COR-L47 (cell line): ENCODE data around the gene TMEM271.
"Not testable (repeated sequence)": the region's sequence is repeated elsewhere in the genome, so short reads cannot be mapped to it uniquely, and the experiment has no call there.

ENCODE experiments used
- DNase-seq: peaks from one replicate; lab custom pipeline; 2025; lab: John Stamatoyannopoulos, UW

Gene TMEM271

DNA sequence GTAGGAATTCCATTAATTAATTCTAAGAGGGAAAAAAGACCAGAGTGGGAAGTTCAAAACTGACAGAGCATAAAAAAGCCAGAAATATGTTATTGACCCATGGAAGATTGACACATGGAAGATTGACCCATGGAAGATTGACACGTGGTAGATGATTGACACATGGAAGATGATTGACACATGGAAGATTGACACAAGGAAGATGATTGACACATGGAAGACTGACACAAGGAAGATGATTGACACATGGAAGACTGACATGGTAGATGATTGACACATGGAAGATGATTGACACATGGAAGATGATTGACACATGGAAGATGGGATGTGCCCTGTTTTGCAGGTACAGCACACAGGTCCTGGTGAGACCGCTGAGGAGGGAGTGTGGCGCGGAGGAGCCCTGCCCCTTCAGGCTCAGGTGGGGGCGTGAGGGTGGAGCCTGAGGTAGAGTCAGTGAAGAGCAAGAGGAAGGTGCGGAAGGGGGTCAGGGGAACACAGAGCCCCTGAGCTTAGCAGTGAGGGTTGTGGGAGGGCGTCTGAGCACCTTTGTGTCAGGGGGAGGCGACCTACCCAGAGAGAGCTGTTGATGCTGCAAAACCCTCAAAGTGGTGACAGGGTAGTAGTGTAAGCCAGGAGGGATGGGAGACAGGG, 33.4 kb upstream of the TMEM271 start:
- DNase-seq, result no peak

DNA sequence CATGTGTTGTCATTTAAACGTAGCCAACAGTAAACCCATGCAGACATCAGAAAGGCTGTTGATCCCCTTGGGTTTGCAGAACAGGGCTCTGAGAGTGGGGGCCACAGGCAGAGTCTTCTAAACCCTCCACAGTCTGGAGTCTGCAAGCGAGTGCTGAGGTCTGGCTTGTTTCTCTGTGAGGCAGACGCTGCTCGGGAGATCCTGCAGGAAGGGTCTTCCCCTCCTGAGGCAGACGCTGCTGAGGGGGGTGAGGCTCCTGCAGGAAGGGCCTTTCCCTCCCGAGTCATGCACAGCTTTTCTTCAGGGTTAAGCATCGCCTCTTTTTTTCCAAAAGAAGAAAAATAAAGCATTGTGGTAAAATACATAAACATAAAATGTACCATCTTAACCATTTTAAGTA, 32.1 kb upstream of the TMEM271 start:
- no peak for DNase-seq

DNA sequence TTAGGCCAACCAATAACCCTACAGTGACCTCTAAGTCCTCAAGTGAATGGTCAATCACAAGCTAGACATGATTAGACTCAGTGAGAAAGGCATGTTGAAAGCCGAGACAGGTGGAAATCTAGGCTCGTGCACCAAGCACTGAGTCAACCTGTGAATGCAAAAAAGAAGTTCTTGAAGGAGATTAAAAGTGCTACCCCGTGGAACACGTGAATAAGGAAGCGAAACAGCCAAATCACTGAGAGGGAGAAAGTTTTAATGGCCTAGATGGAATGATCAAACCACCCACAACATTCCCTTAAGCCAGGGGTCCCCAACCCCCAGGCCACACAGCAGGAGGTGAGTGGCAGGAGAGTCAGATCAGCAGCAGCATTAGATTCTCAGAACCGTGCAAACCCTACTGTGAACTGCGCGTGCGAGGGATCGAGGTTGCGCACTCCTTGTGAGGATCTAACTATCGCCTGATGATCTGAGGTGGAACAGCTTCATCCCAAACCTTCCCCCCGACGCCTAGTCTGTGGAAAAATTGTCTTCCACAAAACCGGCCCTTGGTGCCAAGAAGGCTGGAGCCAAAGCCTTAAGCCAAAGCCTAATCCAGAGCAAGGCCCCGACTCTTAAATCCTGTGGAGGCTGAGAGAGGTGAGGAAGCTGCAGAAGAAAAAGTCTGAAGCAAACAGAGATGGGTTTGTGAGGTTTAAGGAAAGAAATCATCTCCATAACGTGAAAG, 29.8 kb upstream of the TMEM271 start:
- no peak for DNase-seq

DNA sequence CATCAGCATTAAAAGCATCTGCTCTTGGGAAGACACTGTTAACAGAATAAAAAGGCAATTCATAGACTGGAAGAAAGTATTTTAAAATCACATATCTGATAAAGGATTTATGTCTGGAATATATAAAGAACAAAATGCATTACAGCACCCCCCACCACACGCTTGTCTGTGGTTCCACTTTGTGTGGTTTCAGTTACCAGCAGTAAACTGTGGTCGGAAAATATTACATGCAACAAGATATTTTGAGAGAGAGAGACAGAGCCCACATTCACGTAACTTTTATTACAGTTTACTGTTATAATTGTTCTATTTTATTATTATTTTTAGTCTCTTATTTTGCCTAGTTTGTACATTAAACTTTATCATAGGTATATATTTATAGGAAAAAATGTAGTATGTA, 28.0 kb upstream of the TMEM271 start:
- no peak for DNase-seq

DNA sequence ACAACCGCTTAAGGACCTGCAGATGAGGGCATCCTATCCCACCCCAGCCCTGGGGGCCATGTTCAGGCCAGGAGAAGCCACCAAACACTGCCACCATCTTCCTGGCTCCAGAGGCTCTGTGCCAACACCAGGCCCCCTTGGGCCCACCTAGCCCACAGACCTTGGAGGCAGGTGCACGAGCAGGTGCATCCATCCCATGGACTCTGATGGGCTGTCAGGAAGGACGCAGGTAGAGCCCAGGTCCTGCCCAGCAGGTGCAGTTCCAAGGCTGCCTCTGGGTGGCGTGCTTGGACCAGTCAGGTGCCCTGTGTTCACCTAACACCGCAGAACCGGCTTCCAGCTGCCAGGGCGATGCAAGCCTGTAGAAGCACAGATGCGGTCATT, 26.5 kb upstream of the TMEM271 start:
- DNase-seq, result peak; percentile 56

DNA sequence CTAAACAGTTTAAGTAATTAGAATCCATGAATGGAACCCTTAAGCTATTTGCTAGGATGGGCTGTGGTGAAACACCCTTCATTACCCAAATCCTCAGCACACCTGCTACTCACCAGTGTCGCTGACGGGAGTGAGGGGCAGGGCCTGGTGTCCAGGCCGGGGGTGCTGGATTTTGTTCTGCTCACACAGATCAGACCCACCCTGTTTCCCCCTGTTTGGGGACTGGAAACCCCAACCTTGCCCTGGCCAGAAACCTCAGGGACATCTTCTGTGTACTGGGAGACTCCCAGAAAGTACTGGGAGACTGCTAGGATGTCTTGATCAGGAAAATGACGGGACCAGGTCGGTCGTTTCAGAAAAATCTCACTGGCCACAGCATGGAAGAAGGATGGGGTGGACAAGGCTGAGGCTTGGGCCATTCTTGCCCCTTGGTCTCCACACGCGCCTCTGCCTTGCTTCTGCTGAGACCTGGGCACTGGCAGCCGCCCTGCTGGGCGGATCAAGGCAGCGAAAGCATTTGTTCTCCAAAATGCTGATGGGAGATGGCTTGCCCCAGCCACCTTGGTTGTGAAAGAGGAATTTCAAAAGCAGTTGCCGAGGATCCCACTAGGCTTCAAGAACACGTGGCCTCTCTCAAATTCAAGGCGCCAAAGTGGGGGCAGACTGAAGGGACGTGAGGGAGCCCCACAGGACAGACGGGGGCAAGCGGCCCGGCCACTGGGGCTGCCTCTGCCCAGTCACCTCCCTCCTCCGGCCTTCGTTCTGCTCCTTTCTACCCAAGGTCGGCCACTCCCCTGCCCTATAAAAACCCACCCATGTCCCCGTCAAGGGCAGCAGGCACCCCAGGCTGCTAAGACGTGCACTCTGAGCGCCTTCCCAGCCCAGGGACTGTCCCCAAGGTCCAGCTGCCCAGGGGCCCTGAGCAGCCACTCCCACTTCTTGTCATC, 25.8 kb upstream of the TMEM271 start:
- DNase-seq, result no peak

DNA sequence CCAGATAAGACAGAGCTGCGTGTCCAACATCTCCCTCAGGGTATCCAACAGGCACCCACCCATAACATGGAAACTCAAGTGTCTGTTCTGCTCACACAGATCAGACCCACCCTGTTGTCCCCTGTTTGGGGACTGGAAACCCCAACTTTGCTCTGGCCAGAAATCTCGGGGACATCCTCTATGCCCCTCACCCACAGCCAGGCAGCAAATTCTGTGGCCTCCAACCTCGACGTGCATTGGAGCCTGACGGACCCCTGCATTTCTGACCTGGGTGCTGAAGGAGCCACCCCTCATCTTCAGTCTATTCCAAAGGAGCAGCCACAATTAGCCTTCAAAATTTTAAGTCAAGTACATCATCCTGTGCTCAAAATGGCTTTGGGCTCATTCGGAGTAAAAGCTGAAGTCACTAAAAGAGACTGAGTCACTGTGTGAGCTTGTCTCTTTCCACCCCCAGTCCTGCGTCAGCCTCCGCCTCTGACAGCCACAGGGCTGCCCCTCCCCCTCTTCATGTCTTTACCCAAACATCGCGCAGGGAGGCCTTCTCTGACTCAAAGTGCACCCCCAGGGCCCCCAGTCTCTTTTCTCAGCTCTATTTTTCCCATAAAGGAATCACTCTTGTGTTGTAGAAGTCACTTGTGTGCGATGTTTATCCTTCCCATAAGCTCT, 24.9 kb upstream of the TMEM271 start:
- DNase-seq, result no peak

DNA sequence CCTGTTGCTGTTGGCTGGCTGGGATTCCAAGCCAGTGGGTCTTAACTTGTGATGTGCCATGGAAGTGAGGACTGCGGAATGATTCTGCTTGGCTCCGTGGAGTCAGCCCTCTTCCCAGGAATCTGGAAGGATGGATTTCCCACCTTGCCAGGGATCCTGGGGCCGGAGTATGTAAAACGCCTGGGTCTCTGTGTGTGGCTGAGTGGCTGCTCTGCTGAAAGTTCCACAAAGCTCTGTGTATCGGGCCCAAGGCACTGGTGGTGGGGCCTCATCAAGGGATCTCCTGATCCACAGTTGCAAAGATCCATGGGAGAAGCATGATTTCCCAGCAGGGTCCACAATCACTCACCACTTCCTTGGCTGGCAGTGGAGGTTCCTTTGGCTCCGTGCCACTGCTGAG, 24.1 kb upstream of the TMEM271 start:
- no peak for DNase-seq

DNA sequence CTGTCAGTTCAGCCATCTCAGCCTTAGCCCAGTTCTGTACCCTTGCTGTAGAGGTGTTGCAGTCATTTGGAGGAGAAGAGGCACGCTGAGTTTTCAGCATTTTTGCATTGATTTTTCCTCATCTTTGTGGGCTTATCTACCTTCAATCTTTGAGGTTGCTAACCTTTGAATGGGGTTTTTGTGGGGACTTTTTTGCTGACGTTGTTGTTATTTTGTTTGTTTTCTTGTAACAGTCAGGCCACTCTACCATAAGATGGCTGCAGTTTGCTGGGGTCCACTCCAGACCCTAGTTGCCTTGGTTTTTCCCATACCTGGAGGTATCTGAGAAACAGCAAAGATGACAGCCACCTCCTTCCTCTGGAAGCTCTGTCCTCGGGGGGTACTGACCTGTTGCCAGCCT, 22.8 kb upstream of the TMEM271 start:
- DNase-seq, result no peak

DNA sequence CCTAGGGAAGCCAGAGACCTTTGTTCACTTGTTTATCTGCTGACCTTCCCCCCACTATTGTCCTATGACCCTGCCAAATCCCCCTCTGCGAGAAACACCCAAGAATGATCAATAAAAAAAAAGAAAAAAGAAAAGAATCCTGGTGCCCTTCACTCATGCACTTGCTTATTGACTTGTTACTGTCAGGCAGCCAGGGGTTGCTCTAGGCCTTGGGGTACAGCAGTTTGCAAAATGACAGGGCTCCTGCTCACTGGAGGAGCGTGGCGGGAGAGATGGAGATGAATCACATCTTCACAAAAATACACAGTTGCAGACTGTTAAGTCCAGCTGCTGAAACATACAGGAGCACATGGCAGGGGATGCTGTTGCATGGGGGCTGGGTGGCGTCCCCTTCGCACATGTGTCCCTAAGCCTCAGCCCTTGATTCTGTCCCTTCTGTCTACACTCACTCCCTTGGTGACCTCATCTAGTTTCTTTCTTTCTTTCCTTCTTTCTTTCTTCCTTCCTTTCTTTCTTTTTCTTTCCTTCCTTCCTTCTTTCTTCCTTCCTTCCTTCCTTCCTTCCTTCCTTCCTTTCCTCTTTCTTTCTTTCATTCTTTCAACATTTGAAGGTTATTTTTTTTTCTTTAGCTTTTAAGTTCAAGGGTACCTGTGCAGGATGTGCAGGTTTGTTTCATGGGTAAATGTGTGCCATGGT, 16.9 kb upstream of the TMEM271 start:
- DNase-seq, result no peak

DNA sequence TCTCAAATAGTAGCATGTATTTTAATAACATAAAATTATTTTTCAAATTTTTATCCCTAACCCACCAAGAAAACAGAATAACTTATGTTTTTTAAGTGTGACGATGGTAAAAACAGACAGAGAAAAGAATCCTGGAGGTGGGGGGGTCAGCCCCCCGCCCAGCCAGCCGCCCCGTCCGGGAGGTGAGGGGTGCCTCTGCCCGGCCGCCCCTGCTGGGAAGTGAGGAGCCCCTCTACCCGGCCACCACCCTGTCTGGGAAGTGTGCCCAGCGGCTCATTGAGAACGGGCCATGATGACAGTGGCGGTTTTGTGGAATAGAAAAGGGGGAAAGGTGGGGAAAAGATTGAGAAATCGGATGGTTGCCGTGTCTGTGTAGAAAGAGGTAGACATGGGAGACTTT, 16.1 kb upstream of the TMEM271 start:
- not testable (repeated sequence) for DNase-seq

DNA sequence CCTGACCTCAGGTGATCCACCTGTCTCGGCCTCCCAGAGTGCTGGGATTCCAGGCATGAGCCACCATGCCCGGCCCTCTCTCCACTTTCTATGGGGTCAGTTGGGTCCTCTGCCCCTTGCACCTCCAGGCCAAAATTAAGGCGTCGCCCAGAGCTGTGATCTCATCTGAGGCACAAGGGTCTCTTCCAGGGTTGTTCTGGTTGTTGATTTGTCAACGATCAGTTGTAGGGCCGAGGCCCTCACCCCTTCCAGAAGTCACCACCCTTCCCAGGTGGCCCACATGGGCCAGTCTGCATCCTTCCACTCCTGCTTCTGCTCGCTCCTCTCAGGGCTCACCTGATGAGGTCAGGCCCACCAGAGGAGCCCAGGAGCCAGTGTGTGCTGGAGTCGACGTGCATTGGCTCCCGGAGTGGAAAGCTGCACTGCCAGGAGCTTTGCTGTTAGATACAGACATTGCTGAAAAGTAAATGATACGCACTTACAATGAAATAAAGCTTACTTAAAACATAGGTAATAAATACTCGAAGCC, 14.3 kb upstream of the TMEM271 start:
- DNase-seq, result no peak

DNA sequence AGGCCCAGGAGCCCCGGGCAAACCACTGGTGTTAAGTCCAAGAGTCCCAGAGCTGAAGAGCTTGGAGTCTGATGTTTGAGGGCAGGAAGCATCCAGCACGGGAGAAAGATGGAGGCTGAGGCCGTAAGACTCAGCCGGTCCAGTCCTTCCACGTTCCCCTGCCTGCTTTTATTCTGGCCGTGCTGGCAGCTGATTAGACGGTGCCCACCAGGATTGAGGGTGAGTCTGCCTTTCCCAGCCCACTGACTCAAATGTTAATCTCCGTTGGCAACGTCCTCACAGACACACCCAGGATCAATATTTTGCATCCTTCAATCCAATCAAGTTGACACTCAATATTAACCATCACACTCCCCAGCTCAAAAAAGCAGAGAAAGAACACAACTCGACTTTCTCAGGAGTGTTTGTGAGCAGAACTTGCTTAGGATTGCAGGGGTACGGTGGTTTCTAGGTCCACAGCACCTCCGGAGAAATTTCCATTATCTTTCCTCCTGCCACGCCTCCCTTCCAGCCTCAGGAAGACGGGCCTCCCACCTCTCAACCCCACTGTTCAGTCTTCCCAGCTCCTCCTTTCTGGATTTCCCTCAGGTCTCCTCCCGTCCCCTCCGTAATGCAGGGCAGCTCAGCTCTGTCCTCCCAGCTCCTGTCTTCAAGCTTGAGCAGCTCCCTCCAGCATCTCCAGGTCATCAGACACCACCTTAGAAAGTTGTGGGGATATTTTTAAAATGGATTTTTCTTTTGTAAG, 13.3 kb upstream of the TMEM271 start:
- no peak for DNase-seq

DNA sequence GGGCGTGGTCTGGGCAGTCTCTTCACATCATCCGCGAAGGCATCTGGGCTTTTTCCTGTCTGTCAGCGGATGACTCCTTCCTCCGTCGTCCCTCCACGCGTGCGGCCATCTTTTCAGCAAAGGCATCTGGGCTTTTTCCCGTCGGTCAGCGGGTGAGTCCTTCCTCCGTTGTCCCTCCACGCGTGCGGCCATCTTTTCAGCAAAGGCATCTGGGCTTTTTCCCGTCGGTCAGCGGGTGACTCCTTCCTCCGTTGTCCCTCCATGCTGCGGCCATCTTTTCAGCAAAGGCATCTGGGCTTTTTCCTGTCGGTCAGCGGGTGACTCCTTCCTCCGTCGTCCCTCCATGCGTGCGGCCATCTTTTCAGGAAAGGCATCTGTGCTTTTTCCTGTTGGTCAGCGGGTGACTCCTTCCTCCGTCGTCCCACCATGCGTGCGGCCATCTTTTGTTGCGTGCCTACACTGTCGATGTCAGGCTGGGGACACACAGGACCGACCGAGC, 12.3 kb upstream of the TMEM271 start:
- no peak for DNase-seq

DNA sequence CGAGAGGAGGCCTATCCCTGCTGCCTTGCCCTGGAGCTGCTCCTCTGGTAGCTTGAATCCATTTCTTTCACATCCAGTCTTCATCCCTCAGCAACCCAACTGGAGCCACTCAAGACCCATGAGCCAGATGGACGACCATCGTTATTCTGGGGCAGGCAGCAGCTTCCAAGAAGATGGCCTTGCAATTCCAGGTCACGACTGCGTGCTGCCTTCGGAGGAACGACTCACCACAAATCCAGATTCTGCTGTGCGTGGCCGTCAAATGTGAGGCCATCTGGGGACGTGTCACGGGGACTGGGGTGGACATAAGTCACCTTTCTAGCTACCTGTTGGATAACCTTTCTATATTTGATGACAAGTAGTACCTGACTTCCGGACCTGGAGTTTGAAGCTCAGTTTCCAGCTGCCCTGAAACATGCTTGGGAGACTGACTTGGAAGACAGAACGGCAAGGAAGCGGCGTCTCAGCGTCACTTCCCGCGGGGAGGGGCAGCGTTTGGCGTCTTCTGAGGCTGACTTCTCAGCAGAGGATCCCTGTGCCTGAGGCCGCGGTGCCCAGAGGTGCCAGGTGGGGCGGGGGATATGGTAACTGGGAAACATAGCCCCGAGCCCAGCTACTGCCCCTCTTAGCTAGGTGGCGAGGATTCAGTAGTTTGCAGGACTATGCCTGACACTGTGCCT, 11.7 kb upstream of the TMEM271 start:
- DNase-seq, result no peak

DNA sequence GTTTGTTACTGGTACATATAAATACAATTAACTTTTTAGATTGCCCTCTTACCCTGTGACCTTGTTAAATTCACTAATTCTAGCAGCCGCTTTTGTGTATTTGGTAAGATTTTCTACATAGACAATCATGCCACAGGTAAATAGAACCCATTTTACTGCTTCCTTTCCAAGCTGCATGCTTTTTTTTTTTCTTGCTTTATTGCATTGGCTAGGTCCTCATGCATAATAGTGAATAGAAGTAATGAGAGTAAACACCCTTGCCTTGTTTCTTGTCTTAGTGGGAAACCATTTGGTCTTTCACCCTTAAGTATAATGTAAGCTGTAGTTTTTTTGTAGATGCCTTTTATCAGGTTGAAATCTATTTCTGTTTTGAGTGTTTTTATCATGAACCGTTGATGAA, 7.7 kb upstream of the TMEM271 start:
- no peak for DNase-seq

DNA sequence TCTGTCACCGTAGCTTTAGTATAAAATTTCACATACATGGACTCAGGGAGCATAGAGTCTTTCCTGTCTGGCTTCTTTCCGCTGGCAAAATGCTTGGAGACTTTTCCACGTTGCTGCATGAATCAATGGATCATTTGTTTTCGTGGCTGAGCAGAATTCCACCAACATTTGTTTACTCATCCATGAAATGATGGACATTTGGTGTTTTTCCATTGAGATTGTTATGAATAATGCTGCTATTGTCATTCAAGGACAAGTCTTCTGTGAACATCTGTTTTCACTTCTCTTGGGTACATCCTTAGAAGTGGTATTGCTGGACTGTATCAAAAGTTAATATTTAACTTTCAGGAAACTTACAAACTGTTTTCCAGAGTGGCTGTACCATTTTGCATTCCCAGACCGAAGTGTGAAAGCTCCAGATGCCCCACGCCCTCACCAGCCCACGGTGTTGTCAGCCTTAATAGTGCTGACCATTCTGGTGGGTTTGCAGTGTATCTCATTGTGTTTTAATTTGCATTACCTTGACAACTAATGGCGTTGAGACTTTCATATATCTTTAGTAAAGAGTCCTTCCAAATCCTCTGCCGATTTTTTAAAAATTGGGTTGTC, 5.8 kb upstream of the TMEM271 start:
- DNase-seq, result no peak

DNA sequence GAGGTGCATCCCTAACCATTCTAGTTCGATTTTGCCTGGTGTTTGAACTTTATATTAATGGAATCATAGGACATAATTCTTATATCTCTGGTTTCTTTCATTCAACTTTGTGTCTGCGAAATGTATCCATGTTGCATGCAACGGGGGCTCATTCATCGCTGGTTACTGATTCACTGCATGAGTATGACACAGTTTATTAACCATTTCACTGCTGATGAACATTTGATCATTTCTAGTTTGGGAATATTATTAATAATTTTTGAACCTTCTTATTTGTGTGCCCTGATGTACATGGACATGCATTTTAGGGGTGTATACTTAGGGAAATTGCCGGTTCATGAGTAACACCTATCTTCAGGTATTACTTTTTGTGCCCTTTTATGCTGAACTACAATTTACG, 5.1 kb upstream of the TMEM271 start:
- DNase-seq, result no peak

DNA sequence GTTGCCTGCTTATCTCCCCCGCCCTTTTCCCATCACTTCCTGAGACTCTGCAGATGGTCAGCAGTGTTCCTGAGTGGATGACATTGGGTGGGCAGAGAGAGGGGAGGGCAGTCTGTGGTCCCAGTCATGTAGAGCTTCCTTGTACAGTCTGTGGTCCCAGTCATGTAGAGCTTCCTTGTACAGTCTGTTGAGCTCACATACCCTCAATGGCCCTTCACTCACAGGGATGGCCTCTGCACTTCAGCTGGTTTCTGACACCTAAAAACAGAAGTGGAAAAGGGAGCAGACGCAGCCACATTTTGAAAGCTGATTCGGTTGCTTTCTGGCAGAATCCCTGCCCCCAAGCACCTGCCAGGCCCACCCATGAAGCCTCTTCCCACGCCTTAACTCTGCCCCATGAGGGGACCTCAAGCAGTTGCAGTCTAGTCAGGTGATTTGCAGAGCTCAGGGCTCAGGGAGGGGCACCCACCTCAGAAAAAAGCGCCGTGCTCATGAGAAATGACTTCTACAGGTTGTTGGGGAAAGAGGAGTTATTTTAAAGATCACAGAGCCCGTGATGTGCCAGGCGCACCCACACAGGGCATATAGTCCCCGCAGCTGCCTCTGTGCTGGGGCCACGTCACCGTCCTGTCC, 3.6 kb upstream of the TMEM271 start:
- no peak for DNase-seq
